Fibroblast of lung (primary cell): ENCODE measurements around the gene ARHGEF11. TPM values are rescaled to one million over a fixed set of nuclear protein-coding genes. Genes with fewer than 3 reads are reported as not detected.

Experiments used
- DNase-seq, 2 donors: peaks; one replicate each; pipeline versions ENCODE4 v3.0.0 to v3.0.0-alpha.2; 2010; ENCODE audit warnings: low read depth in 2 of 2
- H2AFZ ChIP-seq: 2 replicates; pipeline ENCODE4 v1.5.1; 2012; ENCODE audit warnings: low read length, control low read depth, inconsistent platforms
- H3K27ac ChIP-seq: 2 replicates; pipeline ENCODE4 v1.5.1; 2011; ENCODE audit warnings: low read length, control low read depth; ENCODE audit not compliant: insufficient read depth
- H3K27me3 ChIP-seq: 2 replicates; pipeline ENCODE4 v1.5.1; 2011; ENCODE audit warnings: mild to moderate bottlenecking, low read length; ENCODE audit not compliant: control insufficient read depth, insufficient read depth
- H3K36me3 ChIP-seq: 2 replicates; pipeline ENCODE4 v1.5.1; 2011; ENCODE audit warnings: low read length; ENCODE audit not compliant: control insufficient read depth, insufficient read depth
- H3K4me1 ChIP-seq: 2 replicates; pipeline ENCODE4 v1.5.1; 2011; ENCODE audit warnings: low read length; ENCODE audit not compliant: control insufficient read depth, insufficient read depth; ENCODE audit errors: extremely low read depth
- H3K4me2 ChIP-seq: 2 replicates; pipeline ENCODE4 v1.5.1; 2011; ENCODE audit warnings: low read length, control low read depth; ENCODE audit not compliant: insufficient read depth; ENCODE audit errors: extremely low read depth
- H3K4me3 ChIP-seq, 4 experiments: fragments of 200-600 bp in 1 of 4; sonication (generic) in 1 of 4; replicated peaks in 1 of 4; 2 replicates each; pipeline ENCODE4 v1.5.1; 2011 to 2016; ENCODE audit warnings: low read length in 4 of 4, low read depth in 3 of 4, mild to moderate bottlenecking in 3 of 4, control low read depth in 2 of 4, inconsistent platforms in 1 of 4, mixed read lengths in 1 of 4; ENCODE audit not compliant: insufficient read depth in 1 of 4; ENCODE audit errors: control extremely low read depth in 1 of 4
- H3K79me2 ChIP-seq: 2 replicates; pipeline ENCODE4 v1.5.1; 2012; ENCODE audit warnings: mild to moderate bottlenecking, low read length, inconsistent platforms; ENCODE audit not compliant: control insufficient read depth, insufficient read depth
- H3K9ac ChIP-seq: 2 replicates; pipeline ENCODE4 v1.5.1; 2011; ENCODE audit warnings: mild to moderate bottlenecking, low read length, control low read depth; ENCODE audit not compliant: insufficient read depth
- H3K9me3 ChIP-seq: 2 replicates; pipeline ENCODE4 v1.5.1; 2012; ENCODE audit warnings: low read depth, low read length; ENCODE audit not compliant: control insufficient read depth, insufficient read depth
- H4K20me1 ChIP-seq: 2 replicates; pipeline ENCODE4 v1.5.1; 2011; ENCODE audit warnings: low read length; ENCODE audit not compliant: control insufficient read depth, insufficient read depth; ENCODE audit errors: extremely low read depth
- CTCF ChIP-seq, 2 donors: IDR thresholded peaks in 1 of 2; conservative IDR thresholded peaks in 1 of 2; 1 replicate in 1 of 2; 2 replicates in 1 of 2; pipeline ENCODE4 v1.5.1; 2011 to 2012; ENCODE audit warnings: low read length in 2 of 2, control low read depth in 1 of 2, inconsistent platforms in 1 of 2, low read depth in 1 of 2, mild to moderate bottlenecking in 1 of 2
- EZH2 ChIP-seq: IDR thresholded peaks from 2 replicates; pipeline ENCODE4 v1.5.1; 2012; ENCODE audit warnings: low read length, control low read depth, mild to moderate bottlenecking; ENCODE audit errors: missing control alignments
- polyA plus RNA-seq, 2 donors: library from polyadenylated mRNA; depleted of rRNA in 1 of 2; stranded (reverse) in 1 of 2; unstranded in 1 of 2; fragments of >200 nt; gene quantifications; 2 replicates each; pipeline ENCODE4 v1.2.1, GENCODE V29; 2011 to 2012; ENCODE audit warnings: missing spikeins in 1 of 2
- total RNA-seq: library from RNA; depleted of rRNA; stranded (reverse); fragments of >200 nt; gene quantifications from 2 replicates; pipeline ENCODE4 v1.2.1, GENCODE V29; 2014

The ARHGEF11 gene
- total and polyA plus RNA-seq, 2 donors (not counting 1 experiment from before 2014, with no cell fraction given), result 12.8 to 29.1 TPM

GRCh38 chr1:156912861-156913808, 132.4 kb downstream of the ARHGEF11 start:
- Histone ChIP-seq H3K4me1 (peaks cover 10% of the 10 kb centered on the region), H3K36me3 (peaks cover 34% of the 10 kb centered on the region), H3K9me3 (no peaks in the 10 kb centered on the region), H3K4me2 (no peak overlapping the region), H3K79me2 (no peaks in the 10 kb centered on the region), H3K27me3 (no peaks in the 10 kb centered on the region), H3K4me3 (no peak overlapping the region), H4K20me1 (no peaks in the 10 kb centered on the region), H3K27ac (no peak overlapping the region), H2AFZ (no peak overlapping the region), H3K9ac (no peak overlapping the region)
- DNase-seq, result no peak
- TF ChIP-seq CTCF (conservative IDR thresholded peaks at IDR 0.05 in 1 of 2, IDR thresholded peaks at IDR 0.05 in 1 of 2; ENCODE audit: low read depth in 1 of 2, low read length in 2 of 2) (no peak), EZH2 (no peak)

- Histone ChIP-seq H2AFZ (no peak overlapping the region), H3K27ac (no peak overlapping the region), H3K36me3 (peaks cover 37% of the 10 kb centered on the region), H3K79me2 (no peaks in the 10 kb centered on the region), H3K27me3 (no peaks in the 10 kb centered on the region), H3K9ac (no peak overlapping the region), H3K9me3 (no peaks in the 10 kb centered on the region), H3K4me2 (no peak overlapping the region), H3K4me1 (peaks cover 13% of the 10 kb centered on the region), H3K4me3 (no peak overlapping the region), H4K20me1 (no peaks in the 10 kb centered on the region)
- TF ChIP-seq CTCF (conservative IDR thresholded peaks at IDR 0.05 in 1 of 2, IDR thresholded peaks at IDR 0.05 in 1 of 2; ENCODE audit: low read depth in 1 of 2, low read length in 2 of 2) (no peak), EZH2 (no peak)
- no peak for DNase-seq
Observed at GRCh38 chr1:156912310-156912709, 133.2 kb downstream of the ARHGEF11 start.

GRCh38 chr1:156911577-156912298, 133.8 kb downstream of the ARHGEF11 start:
- no peak overlapping the region for H3K4me2 ChIP-seq
- H3K36me3 ChIP-seq, result peaks cover 40% of the 10 kb centered on the region
- H3K27me3 ChIP-seq, result no peaks in the 10 kb centered on the region
- H3K27ac ChIP-seq, result no peak overlapping the region
- TF ChIP-seq CTCF (conservative IDR thresholded peaks at IDR 0.05 in 1 of 2, IDR thresholded peaks at IDR 0.05 in 1 of 2; ENCODE audit: low read depth in 1 of 2, low read length in 2 of 2) (no peak), EZH2 (no peak)
- H3K4me3 ChIP-seq, result no peak overlapping the region
- H4K20me1 ChIP-seq, result no peaks in the 10 kb centered on the region
- DNase-seq, result no peak
- peaks cover 19% of the 10 kb centered on the region for H3K4me1 ChIP-seq
- no peak overlapping the region for H3K9ac ChIP-seq
- H2AFZ ChIP-seq, result no peak overlapping the region
- no peaks in the 10 kb centered on the region for H3K9me3 ChIP-seq
- H3K79me2 ChIP-seq, result no peaks in the 10 kb centered on the region
